Mesodermal cell (in vitro differentiated cells): ENCODE data around the gene ING1.

Source experiments
- H3K27ac ChIP-seq: 2 replicates; pipeline ENCODE4 v1.7.0; 2013; ENCODE audit warnings: mild to moderate bottlenecking, low read depth, low read length, moderate library complexity; ENCODE audit not compliant: severe bottlenecking
- H3K36me3 ChIP-seq: 2 replicates; pipeline ENCODE4 v1.7.1; 2013; ENCODE audit warnings: mild to moderate bottlenecking, low read length, moderate library complexity; ENCODE audit not compliant: control insufficient read depth, insufficient read depth
- H3K4me1 ChIP-seq: one replicate; pipeline ENCODE4 v1.7.1; 2013; ENCODE audit warnings: mild to moderate bottlenecking, low read length; ENCODE audit not compliant: insufficient read depth, control insufficient read depth, poor library complexity, severe bottlenecking
- H3K4me3 ChIP-seq: 2 replicates; pipeline ENCODE4 v1.7.0; 2013; ENCODE audit warnings: low read length, control low read depth, mild to moderate bottlenecking; ENCODE audit not compliant: insufficient read depth, poor library complexity, severe bottlenecking; ENCODE audit errors: extremely low read depth
- H3K9me3 ChIP-seq: 2 replicates; pipeline ENCODE4 v1.7.1; 2013; ENCODE audit warnings: mild to moderate bottlenecking, low read length, moderate library complexity; ENCODE audit not compliant: control insufficient read depth
- WGBS, 2 experiments: methylation state at CpG; one replicate each; pipeline ENCODE4 v1.1.5; 2013; ENCODE audit warnings: missing lambda C conversion rate in 2 of 2; ENCODE audit not compliant: insufficient coverage in 2 of 2; 5-methylcytosine and 5-hydroxymethylcytosine counted together

ING1 gene

GRCh38 chr13:110681868-110682550, 31.5 kb upstream of the ING1 start:
- no peak overlapping the region for H3K27ac ChIP-seq
- no peak overlapping the region for H3K4me3 ChIP-seq
- WGBS, 2 experiments, result 88% methylated on average over 10 of the region's 15 CpGs; no CpG with 5 or more reads in 1 of the 2 experiments
- peaks cover 57% of the 10 kb centered on the region for H3K36me3 ChIP-seq
- H3K9me3 ChIP-seq, result no peaks in the 10 kb centered on the region
- H3K4me1 ChIP-seq, result no peaks in the 10 kb centered on the region

- WGBS, 2 experiments, result 93 to 96% methylated on average over 8 to 9 of the region's 12 CpGs
- peaks cover 65% of the 10 kb centered on the region for H3K36me3 ChIP-seq
- no peak overlapping the region for H3K4me3 ChIP-seq
- no peaks in the 10 kb centered on the region for H3K4me1 ChIP-seq
- no peaks in the 10 kb centered on the region for H3K9me3 ChIP-seq
- no peak overlapping the region for H3K27ac ChIP-seq
These were observed 30.8 kb upstream of the ING1 start for GRCh38 chr13:110682746-110683145.

- H3K4me1 ChIP-seq, result no peaks in the 10 kb centered on the region
- no peaks in the 10 kb centered on the region for H3K9me3 ChIP-seq
- peaks cover 71% of the 10 kb centered on the region for H3K36me3 ChIP-seq
- no peak overlapping the region for H3K27ac ChIP-seq
- no peak overlapping the region for H3K4me3 ChIP-seq
- WGBS, 2 experiments, result 71% methylated on average over 1 of the region's 5 CpGs; no CpG with 5 or more reads in 1 of the 2 experiments
These were observed 30.2 kb upstream of the ING1 start for GRCh38 chr13:110683203-110683883.

GRCh38 chr13:110683921-110684320, 29.6 kb upstream of the ING1 start:
- Histone ChIP-seq H3K27ac (no peak overlapping the region), H3K36me3 (peaks cover 72% of the 10 kb centered on the region), H3K4me1 (no peaks in the 10 kb centered on the region), H3K4me3 (no peak overlapping the region), H3K9me3 (no peaks in the 10 kb centered on the region)
- 92 to 98% methylated on average over 5 of the region's 5 CpGs for WGBS, 2 experiments

GRCh38 chr13:110684388-110685056, 29.0 kb upstream of the ING1 start:
- no peaks in the 10 kb centered on the region for H3K9me3 ChIP-seq
- WGBS, 2 experiments, result 90 to 94% methylated on average over 6 to 7 of the region's 8 CpGs
- peaks cover 75% of the 10 kb centered on the region for H3K36me3 ChIP-seq
- H3K27ac ChIP-seq, result no peak overlapping the region
- no peaks in the 10 kb centered on the region for H3K4me1 ChIP-seq
- no peak overlapping the region for H3K4me3 ChIP-seq

GRCh38 chr13:110685305-110686020, 28.0 kb upstream of the ING1 start:
- Histone ChIP-seq H3K9me3 (no peaks in the 10 kb centered on the region), H3K36me3 (peaks cover 81% of the 10 kb centered on the region), H3K4me1 (no peaks in the 10 kb centered on the region), H3K27ac (no peak overlapping the region), H3K4me3 (no peak overlapping the region)
- 89 to 92% methylated on average over 4 to 10 of the region's 11 CpGs for WGBS, 2 experiments

GRCh38 chr13:110687736-110688135, 25.8 kb upstream of the ING1 start:
- Histone ChIP-seq H3K27ac (no peak overlapping the region), H3K4me1 (no peaks in the 10 kb centered on the region), H3K4me3 (no peak overlapping the region), H3K9me3 (no peaks in the 10 kb centered on the region), H3K36me3 (peaks cover 68% of the 10 kb centered on the region)
- 98% methylated on average over 11 to 16 of the region's 16 CpGs for WGBS, 2 experiments

- WGBS, 2 experiments, result 90 to 98% methylated on average over 8 of the region's 9 CpGs
- Histone ChIP-seq H3K9me3 (no peaks in the 10 kb centered on the region), H3K4me3 (no peak overlapping the region), H3K36me3 (peaks cover 63% of the 10 kb centered on the region), H3K4me1 (no peaks in the 10 kb centered on the region), H3K27ac (no peak overlapping the region)
These were observed 24.5 kb upstream of the ING1 start for GRCh38 chr13:110689041-110689440.

- Histone ChIP-seq H3K4me1 (no peaks in the 10 kb centered on the region), H3K9me3 (no peaks in the 10 kb centered on the region), H3K36me3 (peaks cover 60% of the 10 kb centered on the region), H3K27ac (no peak overlapping the region), H3K4me3 (no peak overlapping the region)
- 87 to 92% methylated on average over 11 to 12 of the region's 12 CpGs for WGBS, 2 experiments
These were observed 23.8 kb upstream of the ING1 start for GRCh38 chr13:110689711-110690110.

- Histone ChIP-seq H3K36me3 (peaks cover 61% of the 10 kb centered on the region), H3K27ac (no peak overlapping the region), H3K4me3 (no peak overlapping the region), H3K9me3 (no peaks in the 10 kb centered on the region), H3K4me1 (no peaks in the 10 kb centered on the region)
- WGBS, 2 experiments, result 93 to 98% methylated on average over 8 of the region's 8 CpGs
These were observed 23.0 kb upstream of the ING1 start for GRCh38 chr13:110690516-110690915.
